ENCODE data around the gene PPP2CA.

The PPP2CA gene

GRCh38 chr5:134252671-134253070 lies 26.8 kb upstream of the PPP2CA start:
- DNase-seq = peak; percentile 93
- TF ChIP-seq CTCF (IDR thresholded peaks at IDR 0.05; ENCODE audit: low read depth, low read length, missing control alignments) = no peak
- no peak overlapping the region for H3K4me3 ChIP-seq (ENCODE audit: low read depth, low read length)
- no peaks in the 10 kb centered on the region for H3K27me3 ChIP-seq (replicated peaks)
- peak overlapping the region; percentile 72 for H3K27ac ChIP-seq
- no peaks in the 10 kb centered on the region for H3K36me3 ChIP-seq (replicated peaks)
- in situ Hi-C loops (cut with HindIII; ENCODE audit: low pct_ligation_motif_present, low sequenced_read_pairs) = no loop called here

- no peaks in the 10 kb centered on the region for H3K27me3 ChIP-seq (replicated peaks)
- no peak overlapping the region for H3K4me3 ChIP-seq (ENCODE audit: low read depth, low read length)
- no peak for DNase-seq
- H3K27ac ChIP-seq = no peak overlapping the region
- in situ Hi-C loops (cut with HindIII; ENCODE audit: low pct_ligation_motif_present, low sequenced_read_pairs) = no loop called here
- no peaks in the 10 kb centered on the region for H3K36me3 ChIP-seq (replicated peaks)
- no peak for TF ChIP-seq CTCF (IDR thresholded peaks at IDR 0.05; ENCODE audit: low read depth, low read length, missing control alignments)
Measured at GRCh38 chr5:134250949-134251348, 25.1 kb upstream of the PPP2CA start.

- TF ChIP-seq CTCF (IDR thresholded peaks at IDR 0.05; ENCODE audit: low read depth, low read length, missing control alignments) = no peak
- Histone ChIP-seq H3K4me3 (ENCODE audit: low read depth, low read length) (no peak overlapping the region), H3K27ac (no peak overlapping the region), H3K27me3 (replicated peaks) (no peaks in the 10 kb centered on the region), H3K36me3 (replicated peaks) (no peaks in the 10 kb centered on the region)
- DNase-seq = no peak
- in situ Hi-C loops (cut with HindIII; ENCODE audit: low pct_ligation_motif_present, low sequenced_read_pairs) = no loop called here
Measured at GRCh38 chr5:134249469-134250379, 23.9 kb upstream of the PPP2CA start.

GRCh38 chr5:134248256-134248655 lies 22.4 kb upstream of the PPP2CA start:
- H3K27ac ChIP-seq = no peak overlapping the region
- no peak for DNase-seq
- no peak for TF ChIP-seq CTCF (IDR thresholded peaks at IDR 0.05; ENCODE audit: low read depth, low read length, missing control alignments)
- no peaks in the 10 kb centered on the region for H3K27me3 ChIP-seq (replicated peaks)
- no peak overlapping the region for H3K4me3 ChIP-seq (ENCODE audit: low read depth, low read length)
- no peaks in the 10 kb centered on the region for H3K36me3 ChIP-seq (replicated peaks)
- in situ Hi-C loops (cut with HindIII; ENCODE audit: low pct_ligation_motif_present, low sequenced_read_pairs) = no loop called here

- in situ Hi-C loops (cut with HindIII; ENCODE audit: low pct_ligation_motif_present, low sequenced_read_pairs) = no loop called here
- TF ChIP-seq CTCF (IDR thresholded peaks at IDR 0.05; ENCODE audit: low read depth, low read length, missing control alignments) = no peak
- peak; percentile 90 for DNase-seq
- Histone ChIP-seq H3K4me3 (ENCODE audit: low read depth, low read length) (no peak overlapping the region), H3K36me3 (replicated peaks) (no peaks in the 10 kb centered on the region), H3K27ac (peak overlapping the region; percentile 21), H3K27me3 (replicated peaks) (no peaks in the 10 kb centered on the region)
Measured at GRCh38 chr5:134247428-134248224, 21.8 kb upstream of the PPP2CA start.

Data from brain microvascular endothelial cell (primary cell).